Fibroblast of mammary gland (primary cell): Measurements from ENCODE around the gene MRPL38.

ENCODE experiments used
- DNase-seq: peaks from one replicate; pipeline ENCODE4 v3.0.0-alpha.2; 2010; ENCODE audit warnings: low read depth
- H3K4me3 ChIP-seq: 2 replicates; pipeline ENCODE4 v1.5.1; 2011; ENCODE audit warnings: low read depth, mild to moderate bottlenecking, low read length, moderate library complexity; ENCODE audit not compliant: control insufficient read depth
- CTCF ChIP-seq: conservative IDR thresholded peaks from 2 replicates; pipeline ENCODE4 v1.5.1; 2011; ENCODE audit warnings: low read depth, low read length, inconsistent platforms; ENCODE audit not compliant: control insufficient read depth, insufficient read depth

The MRPL38 gene

GRCh38 chr17:75913537-75914210 lies 9.0 kb upstream of the MRPL38 start:
- TF ChIP-seq CTCF = no peak
- no peak overlapping the region for H3K4me3 ChIP-seq
- no peak for DNase-seq

GRCh38 chr17:75910699-75911098 lies 6.0 kb upstream of the MRPL38 start:
- no peak for TF ChIP-seq CTCF
- no peak for DNase-seq
- H3K4me3 ChIP-seq = no peak overlapping the region

GRCh38 chr17:75909812-75910274 lies 5.2 kb upstream of the MRPL38 start:
- peak; percentile 51 for DNase-seq
- TF ChIP-seq CTCF = no peak
- H3K4me3 ChIP-seq = no peak overlapping the region

- DNase-seq = no peak
- no peak for TF ChIP-seq CTCF
Measured at GRCh38 chr17:75909051-75909811, 4.5 kb upstream of the MRPL38 start.

GRCh38 chr17:75908201-75908600 lies 3.5 kb upstream of the MRPL38 start:
- no peak for TF ChIP-seq CTCF
- no peak overlapping the region for H3K4me3 ChIP-seq
- DNase-seq = no peak

More at GRCh38 chr17:75909051-75909811, 4.5 kb upstream of the MRPL38 start:
- H3K4me3 ChIP-seq = no peak overlapping the region

- DNase-seq = no peak
- no peak overlapping the region for H3K4me3 ChIP-seq
- TF ChIP-seq CTCF = no peak
Measured at GRCh38 chr17:75906143-75906884, 1.6 kb upstream of the MRPL38 start.
